H9 (cell line): ENCODE results near the gene MILR1. TPM values are rescaled to one million over a fixed set of nuclear protein-coding genes. Genes with fewer than 3 reads are reported as not detected.

Experiments
- DNase-seq: peaks from one replicate; pipeline ENCODE4 v3.0.0-alpha.2; 2017
- H2AFZ ChIP-seq: one replicate; pipeline ENCODE4 v1.6.1; 2013; ENCODE audit warnings: mild to moderate bottlenecking, low read length, control low read depth, moderate library complexity
- H2AK5ac ChIP-seq: 2 replicates; pipeline ENCODE4 v1.6.1; 2013; ENCODE audit warnings: low read length, control low read depth, mixed read lengths; ENCODE audit not compliant: insufficient read length
- H2BK120ac ChIP-seq: one replicate; pipeline ENCODE4 v1.6.1; 2013; ENCODE audit warnings: low read depth, mild to moderate bottlenecking, low read length, control low read depth, inconsistent platforms; ENCODE audit not compliant: poor library complexity, severe bottlenecking
- H2BK12ac ChIP-seq: 2 replicates; pipeline ENCODE4 v1.6.1; 2013; ENCODE audit warnings: low read length, control low read depth, mixed read lengths, low read depth; ENCODE audit not compliant: insufficient read length
- H2BK15ac ChIP-seq: 2 replicates; pipeline ENCODE4 v1.6.1; 2013; ENCODE audit warnings: low read depth, low read length, control low read depth
- H2BK20ac ChIP-seq: one replicate; pipeline ENCODE4 v1.6.1; 2013; ENCODE audit warnings: low read depth, mild to moderate bottlenecking, low read length, control low read depth, inconsistent platforms; ENCODE audit not compliant: poor library complexity, severe bottlenecking
- H2BK5ac ChIP-seq: 2 replicates; pipeline ENCODE4 v1.6.1; 2013; ENCODE audit warnings: low read length, control low read depth, mixed read lengths; ENCODE audit not compliant: insufficient read length
- H3K14ac ChIP-seq: 2 replicates; pipeline ENCODE4 v1.6.1; 2013; ENCODE audit warnings: low read length, control low read depth; ENCODE audit not compliant: insufficient read depth
- H3K18ac ChIP-seq: 2 replicates; pipeline ENCODE4 v1.6.1; 2013; ENCODE audit warnings: low read depth, mild to moderate bottlenecking, mixed read lengths, low read length, control low read depth; ENCODE audit not compliant: insufficient read length
- H3K23ac ChIP-seq: 2 replicates; pipeline ENCODE4 v1.6.1; 2013; ENCODE audit warnings: low read length, control low read depth, mixed read lengths, low read depth; ENCODE audit not compliant: insufficient read length
- H3K23me2 ChIP-seq: 2 replicates; pipeline ENCODE4 v1.6.1; 2013; ENCODE audit warnings: low read depth, mild to moderate bottlenecking, mixed read lengths, low read length, control low read depth; ENCODE audit not compliant: insufficient read length, poor library complexity, severe bottlenecking
- H3K27ac ChIP-seq: 2 replicates; pipeline ENCODE4 v1.5.1; 2013; ENCODE audit warnings: low read length, control low read depth, mixed read lengths, low read depth; ENCODE audit not compliant: insufficient read length
- H3K27me3 ChIP-seq: 2 replicates; pipeline ENCODE4 v1.6.1; 2013; ENCODE audit warnings: low read length, control low read depth, inconsistent platforms; ENCODE audit not compliant: insufficient read depth
- H3K4ac ChIP-seq: 2 replicates; pipeline ENCODE4 v1.6.1; 2013; ENCODE audit warnings: low read depth, mild to moderate bottlenecking, control low read depth, inconsistent platforms, low read length, moderate library complexity
- H3K4me1 ChIP-seq: 2 replicates; pipeline ENCODE4 v1.6.1; 2013; ENCODE audit warnings: low read length, control low read depth, inconsistent platforms; ENCODE audit not compliant: insufficient read depth
- H3K4me2 ChIP-seq: 2 replicates; pipeline ENCODE4 v1.6.1; 2013; ENCODE audit warnings: low read length, control low read depth, mixed read lengths; ENCODE audit not compliant: insufficient read length, insufficient read depth
- H3K56ac ChIP-seq: 2 replicates; pipeline ENCODE4 v1.6.1; 2013; ENCODE audit warnings: low read depth, mild to moderate bottlenecking, mixed read lengths, low read length, control low read depth; ENCODE audit not compliant: insufficient read length
- H3K79me1 ChIP-seq: 2 replicates; pipeline ENCODE4 v1.6.1; 2013; ENCODE audit warnings: low read depth, mild to moderate bottlenecking, moderate library complexity, low read length, control low read depth, inconsistent platforms; ENCODE audit not compliant: insufficient read depth, poor library complexity, severe bottlenecking
- H3K79me2 ChIP-seq: 2 replicates; pipeline ENCODE4 v1.6.1; 2013; ENCODE audit warnings: low read length, control low read depth, inconsistent platforms; ENCODE audit not compliant: insufficient read depth
- H3K9ac ChIP-seq: 2 replicates; pipeline ENCODE4 v1.6.1; 2013; ENCODE audit warnings: low read length, control low read depth, mixed read lengths; ENCODE audit not compliant: insufficient read length; ENCODE audit errors: extremely low read depth
- H3K9me3 ChIP-seq: one replicate; pipeline ENCODE4 v1.6.1; 2013; ENCODE audit warnings: low read depth, low read length, inconsistent platforms; ENCODE audit not compliant: control insufficient read depth
- H3T11ph ChIP-seq: one replicate; pipeline ENCODE4 v1.6.1; 2013; ENCODE audit warnings: mild to moderate bottlenecking, low read length, control low read depth, inconsistent platforms
- H4K20me1 ChIP-seq: one replicate; pipeline ENCODE4 v1.6.1; 2013; ENCODE audit not compliant: control insufficient read depth, insufficient read length, insufficient read depth
- H4K5ac ChIP-seq: 2 replicates; pipeline ENCODE4 v1.6.1; 2013; ENCODE audit warnings: low read depth, mild to moderate bottlenecking, mixed read lengths, low read length, control low read depth; ENCODE audit not compliant: insufficient read length
- H4K8ac ChIP-seq: replicated peaks from 2 replicates; pipeline ENCODE4 v1.6.1; 2013; ENCODE audit warnings: low read length, control low read depth, mixed read lengths, low read depth; ENCODE audit not compliant: insufficient read length
- H4K91ac ChIP-seq: 2 replicates; pipeline ENCODE4 v1.6.1; 2013; ENCODE audit warnings: low read depth, mild to moderate bottlenecking, moderate library complexity, mixed read lengths, low read length, control low read depth; ENCODE audit not compliant: insufficient read length
- H3K27ac Mint-ChIP-seq, 3 experiments: 2 replicates in 2 of 3; 3 replicates in 1 of 3; pipeline ENCODE4 v1.8.0; 2020 to 2021; ENCODE audit warnings: mixed read lengths in 3 of 3, mild to moderate bottlenecking in 1 of 3, moderate library complexity in 1 of 3
- H3K27me3 Mint-ChIP-seq: 2 replicates; pipeline ENCODE4 v1.8.0; 2021; ENCODE audit warnings: low read depth, mild to moderate bottlenecking, moderate library complexity, mixed read lengths
- H3K36me3 Mint-ChIP-seq, 3 experiments: 2 replicates in 2 of 3; 3 replicates in 1 of 3; pipeline ENCODE4 v1.8.0; 2020 to 2021; ENCODE audit warnings: low read depth in 3 of 3, mixed read lengths in 3 of 3; ENCODE audit not compliant: insufficient read depth in 1 of 3
- H3K4me1 Mint-ChIP-seq, 2 experiments: 2 replicates each; pipeline ENCODE4 v1.8.0; 2020; ENCODE audit warnings: mixed read lengths in 2 of 2
- H3K4me3 Mint-ChIP-seq, 2 experiments: 2 replicates in 1 of 2; 3 replicates in 1 of 2; pipeline ENCODE4 v1.8.0; 2020 to 2021; ENCODE audit warnings: mild to moderate bottlenecking in 2 of 2, mixed read lengths in 2 of 2, moderate library complexity in 1 of 2
- H3K9me3 Mint-ChIP-seq, 2 experiments: 2 replicates in 1 of 2; 3 replicates in 1 of 2; pipeline ENCODE4 v1.8.0; 2020; ENCODE audit warnings: mild to moderate bottlenecking in 2 of 2, mixed read lengths in 2 of 2, moderate library complexity in 1 of 2
- CTCF ChIP-seq: fragments of 200-600 bp; sonication (generic); conservative IDR thresholded peaks from 3 replicates; pipeline ENCODE4 v1.8.0; 2021; ENCODE audit warnings: antibody characterized with exemption, mild to moderate bottlenecking
- WGBS: extraction: QIAGEN DNeasy Blood & Tissue Kit; methylation state at CpG from one replicate; pipeline ENCODE4 v1.1.7; 2013; ENCODE audit warnings: missing lambda C conversion rate, low lambda C conversion rate, mixed read lengths; ENCODE audit not compliant: insufficient read length; ENCODE audit errors: extremely low coverage; 5-methylcytosine and 5-hydroxymethylcytosine counted together
- total RNA-seq: library from RNA; stranded (reverse); gene quantifications from 2 replicates; pipeline ENCODE4 v1.2.1, GENCODE V29; 2021

The MILR1 gene
- total RNA-seq, 1 experiment from 2014 or later, result not detected

- H3K9me3 Mint-ChIP-seq, result peaks cover 0 to 7% of the 10 kb centered on the region in 2 experiments; a peak in 3 of 5 replicates
- WGBS, result no CpG with 5 or more reads among the region's 2 CpGs
- no peak overlapping the region for H4K5ac ChIP-seq
- no peak overlapping the region for H2AK5ac ChIP-seq
- H3K23me2 ChIP-seq, result no peaks in the 10 kb centered on the region
- H3K79me1 ChIP-seq, result no peaks in the 10 kb centered on the region
- H3K14ac ChIP-seq, result no peak overlapping the region
- H4K8ac ChIP-seq, result no peak overlapping the region
- no peaks in the 10 kb centered on the region for H3K9me3 ChIP-seq
- H3K79me2 ChIP-seq, result no peaks in the 10 kb centered on the region
- no peak overlapping the region for H2BK120ac ChIP-seq
- 0 out of 2 replicates have a peak, but pooled peaks cover 2% of the 10 kb centered on the region for H3K4me1 ChIP-seq
- no peak overlapping the region for H2BK20ac ChIP-seq
- no peaks in the 10 kb centered on the region for H4K20me1 ChIP-seq
- H3K27me3 Mint-ChIP-seq, result no peaks in the 10 kb centered on the region
- H3K27ac Mint-ChIP-seq, result no peak overlapping the region
- no peak overlapping the region for H3T11ph ChIP-seq
- H3K23ac ChIP-seq, result no peak overlapping the region
- H3K4ac ChIP-seq, result no peak overlapping the region
- H3K18ac ChIP-seq, result no peak overlapping the region
- H2BK15ac ChIP-seq, result no peak overlapping the region
- no peaks in the 10 kb centered on the region for H3K27me3 ChIP-seq
- no peak overlapping the region for H4K91ac ChIP-seq
- no peak overlapping the region for H3K56ac ChIP-seq
- no peak overlapping the region for H3K4me2 ChIP-seq
- no peak overlapping the region for H3K4me3 Mint-ChIP-seq
- H3K4me1 Mint-ChIP-seq, result peaks cover 10 to 11% of the 10 kb centered on the region in 2 experiments
- H2AFZ ChIP-seq, result no peak overlapping the region
- no peak overlapping the region for H2BK12ac ChIP-seq
- no peak overlapping the region for H3K9ac ChIP-seq
- TF ChIP-seq CTCF, result no peak
- DNase-seq, result no peak
- no peak overlapping the region for H3K27ac ChIP-seq
- no peak overlapping the region for H2BK5ac ChIP-seq
- no peaks in the 10 kb centered on the region; a peak in 2 of 7 replicates for H3K36me3 Mint-ChIP-seq
These were observed 47.0 kb upstream of the MILR1 start for GRCh38 chr17:64401941-64402340.
